ENCODE data around the gene PLA2G4B. TPM values are rescaled to one million over a fixed set of nuclear protein-coding genes. Genes with fewer than 3 reads are reported as not detected.

Gene PLA2G4B
- total RNA-seq, 1 donor from 2014 or later = 8.2 TPM

DNA sequence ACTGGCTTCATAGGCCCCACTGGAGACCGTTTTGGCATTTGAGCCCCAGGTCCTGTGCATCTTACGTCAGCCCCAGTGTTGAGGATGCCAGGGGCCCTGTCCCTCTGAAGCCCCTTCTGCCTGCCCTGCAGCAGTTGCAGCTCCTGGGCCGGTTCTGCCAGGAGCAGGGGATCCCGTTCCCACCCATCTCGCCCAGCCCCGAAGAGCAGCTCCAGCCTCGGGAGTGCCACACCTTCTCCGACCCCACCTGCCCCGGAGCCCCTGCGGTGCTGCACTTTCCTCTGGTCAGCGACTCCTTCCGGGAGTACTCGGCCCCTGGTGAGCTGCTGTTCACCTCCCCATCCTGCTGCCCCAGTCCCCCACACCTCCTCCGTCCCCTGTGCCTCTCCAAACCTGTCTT is 8.6 kb downstream of the PLA2G4B start:
- FAIRE-seq = no peak
- TF ChIP-seq, protein P1, sequence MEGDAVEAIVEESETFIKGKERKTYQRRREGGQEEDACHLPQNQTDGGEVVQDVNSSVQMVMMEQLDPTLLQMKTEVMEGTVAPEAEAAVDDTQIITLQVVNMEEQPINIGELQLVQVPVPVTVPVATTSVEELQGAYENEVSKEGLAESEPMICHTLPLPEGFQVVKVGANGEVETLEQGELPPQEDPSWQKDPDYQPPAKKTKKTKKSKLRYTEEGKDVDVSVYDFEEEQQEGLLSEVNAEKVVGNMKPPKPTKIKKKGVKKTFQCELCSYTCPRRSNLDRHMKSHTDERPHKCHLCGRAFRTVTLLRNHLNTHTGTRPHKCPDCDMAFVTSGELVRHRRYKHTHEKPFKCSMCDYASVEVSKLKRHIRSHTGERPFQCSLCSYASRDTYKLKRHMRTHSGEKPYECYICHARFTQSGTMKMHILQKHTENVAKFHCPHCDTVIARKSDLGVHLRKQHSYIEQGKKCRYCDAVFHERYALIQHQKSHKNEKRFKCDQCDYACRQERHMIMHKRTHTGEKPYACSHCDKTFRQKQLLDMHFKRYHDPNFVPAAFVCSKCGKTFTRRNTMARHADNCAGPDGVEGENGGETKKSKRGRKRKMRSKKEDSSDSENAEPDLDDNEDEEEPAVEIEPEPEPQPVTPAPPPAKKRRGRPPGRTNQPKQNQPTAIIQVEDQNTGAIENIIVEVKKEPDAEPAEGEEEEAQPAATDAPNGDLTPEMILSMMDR (IDR thresholded peaks at IDR 0.05; ENCODE audit: insufficient read depth, low read length, severe bottlenecking) = no peak
- no peak for DNase-seq (ENCODE audit: low read depth)
- Histone ChIP-seq H3K27me3 (ENCODE audit: control insufficient read depth, insufficient read depth, low read length) (no peaks in the 10 kb centered on the region), H3K4me3 (ENCODE audit: low read depth, low read length) (no peak overlapping the region), H3K36me3 (ENCODE audit: control insufficient read depth, insufficient read depth, low read length) (peaks cover 31% of the 10 kb centered on the region)

DNA sequence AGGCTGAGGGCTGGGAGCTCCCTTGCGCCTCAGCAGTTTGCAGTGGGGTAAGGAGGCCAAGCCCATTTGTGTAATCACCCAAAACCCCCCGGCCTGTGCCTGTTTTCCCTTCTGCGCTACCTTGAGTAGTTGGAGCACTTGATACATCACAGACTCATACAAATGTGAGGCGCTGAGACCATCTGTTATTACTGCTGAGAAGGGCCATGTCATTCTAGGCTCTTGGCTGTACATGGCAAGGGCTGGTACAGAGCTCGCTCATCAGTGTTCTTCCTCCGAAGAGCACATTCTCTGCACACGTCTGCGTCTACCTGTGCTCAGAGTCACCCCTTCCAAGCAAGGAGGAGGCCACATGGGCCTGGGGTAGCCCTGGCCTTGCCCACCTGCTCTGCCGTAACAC is 9.3 kb downstream of the PLA2G4B start:
- no peaks in the 10 kb centered on the region for H3K27me3 ChIP-seq (ENCODE audit: control insufficient read depth, insufficient read depth, low read length)
- FAIRE-seq (no peak), DNase-seq (ENCODE audit: low read depth) (no peak)
- peaks cover 27% of the 10 kb centered on the region for H3K36me3 ChIP-seq (ENCODE audit: control insufficient read depth, insufficient read depth, low read length)
- no peak overlapping the region for H3K4me3 ChIP-seq (ENCODE audit: low read depth, low read length)
- TF ChIP-seq, protein P1 (IDR thresholded peaks at IDR 0.05; ENCODE audit: insufficient read depth, low read length, severe bottlenecking) = no peak

DNA sequence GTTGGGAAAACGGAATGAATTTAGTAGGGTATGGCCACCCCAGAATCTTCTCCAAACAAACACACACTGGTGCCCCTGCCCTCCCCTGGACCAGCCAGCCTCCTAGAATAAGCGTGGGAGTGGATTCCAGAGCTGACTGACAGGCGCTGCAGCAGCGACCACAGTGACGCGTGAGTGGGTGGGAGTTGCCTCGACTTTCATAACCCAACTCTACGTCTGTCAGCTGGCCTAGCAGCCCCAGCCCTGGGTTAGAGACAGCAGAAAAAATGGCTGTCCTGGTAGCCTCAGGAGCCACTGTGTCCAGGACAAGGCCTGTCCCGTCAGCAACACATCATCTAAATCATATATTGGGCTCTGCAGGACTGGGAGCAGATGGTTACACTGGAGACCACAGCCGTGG is 10.0 kb downstream of the PLA2G4B start:
- H3K4me3 ChIP-seq (ENCODE audit: low read depth, low read length) = no peak overlapping the region
- TF ChIP-seq, protein P1 (IDR thresholded peaks at IDR 0.05; ENCODE audit: insufficient read depth, low read length, severe bottlenecking) = no peak
- peaks cover 27% of the 10 kb centered on the region for H3K36me3 ChIP-seq (ENCODE audit: control insufficient read depth, insufficient read depth, low read length)
- H3K27me3 ChIP-seq (ENCODE audit: control insufficient read depth, insufficient read depth, low read length) = no peaks in the 10 kb centered on the region
- FAIRE-seq (peak; percentile 82), DNase-seq (ENCODE audit: low read depth) (no peak)

DNA sequence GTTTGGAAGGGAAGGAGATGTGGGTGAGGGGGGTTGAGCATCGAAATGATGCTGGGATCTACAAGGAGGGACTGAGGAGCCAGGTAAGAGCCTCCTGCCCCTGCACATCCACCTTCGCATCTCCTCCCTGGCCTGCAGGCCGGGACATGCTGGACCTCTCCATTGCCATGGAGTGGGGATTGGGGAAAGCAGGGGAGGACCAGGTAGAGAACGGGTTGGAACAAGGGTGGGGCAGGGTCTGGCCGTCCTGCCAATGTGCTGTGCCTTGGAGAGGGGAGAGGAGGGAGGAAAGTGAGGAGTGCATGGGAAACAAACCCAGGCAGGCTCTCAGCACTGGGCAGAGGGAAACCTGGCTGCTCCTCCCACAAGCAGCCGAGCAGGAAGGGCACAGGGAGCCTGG is 10.6 kb downstream of the PLA2G4B start:
- peaks cover 26% of the 10 kb centered on the region for H3K36me3 ChIP-seq (ENCODE audit: control insufficient read depth, insufficient read depth, low read length)
- H3K4me3 ChIP-seq (ENCODE audit: low read depth, low read length) = no peak overlapping the region
- TF ChIP-seq, protein P1 (IDR thresholded peaks at IDR 0.05; ENCODE audit: insufficient read depth, low read length, severe bottlenecking) = no peak
- FAIRE-seq = no peak
- no peaks in the 10 kb centered on the region for H3K27me3 ChIP-seq (ENCODE audit: control insufficient read depth, insufficient read depth, low read length)
- peak; percentile 79 for DNase-seq (ENCODE audit: low read depth)

DNA sequence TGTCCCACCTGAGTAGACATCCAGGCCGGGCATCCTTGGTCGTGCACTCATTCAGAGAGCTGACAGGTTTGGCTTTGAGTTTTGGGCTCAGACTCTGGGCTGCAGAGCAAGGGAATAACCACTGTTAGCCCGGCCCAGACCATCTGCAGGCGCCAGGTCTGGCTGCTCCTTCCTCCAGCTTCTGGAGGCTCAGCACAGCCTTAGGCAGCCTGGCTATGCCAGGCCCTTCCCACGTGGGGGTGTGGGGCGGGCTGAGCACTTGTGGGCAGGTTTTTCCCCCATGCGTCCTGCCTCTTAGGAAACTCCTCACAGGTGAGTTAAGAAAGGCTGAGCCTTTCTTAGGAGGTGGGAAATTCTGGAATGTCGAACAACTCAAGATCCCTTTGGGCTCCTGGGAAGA is 11.2 kb downstream of the PLA2G4B start:
- peak; percentile 76 for DNase-seq (ENCODE audit: low read depth)
- FAIRE-seq = peak; percentile 92
- TF ChIP-seq, protein P1 (IDR thresholded peaks at IDR 0.05; ENCODE audit: insufficient read depth, low read length, severe bottlenecking) = no peak
- H3K4me3 ChIP-seq (ENCODE audit: low read depth, low read length) = no peak overlapping the region
- H3K27me3 ChIP-seq (ENCODE audit: control insufficient read depth, insufficient read depth, low read length) = no peaks in the 10 kb centered on the region
- H3K36me3 ChIP-seq (ENCODE audit: control insufficient read depth, insufficient read depth, low read length) = peaks cover 20% of the 10 kb centered on the region

DNA sequence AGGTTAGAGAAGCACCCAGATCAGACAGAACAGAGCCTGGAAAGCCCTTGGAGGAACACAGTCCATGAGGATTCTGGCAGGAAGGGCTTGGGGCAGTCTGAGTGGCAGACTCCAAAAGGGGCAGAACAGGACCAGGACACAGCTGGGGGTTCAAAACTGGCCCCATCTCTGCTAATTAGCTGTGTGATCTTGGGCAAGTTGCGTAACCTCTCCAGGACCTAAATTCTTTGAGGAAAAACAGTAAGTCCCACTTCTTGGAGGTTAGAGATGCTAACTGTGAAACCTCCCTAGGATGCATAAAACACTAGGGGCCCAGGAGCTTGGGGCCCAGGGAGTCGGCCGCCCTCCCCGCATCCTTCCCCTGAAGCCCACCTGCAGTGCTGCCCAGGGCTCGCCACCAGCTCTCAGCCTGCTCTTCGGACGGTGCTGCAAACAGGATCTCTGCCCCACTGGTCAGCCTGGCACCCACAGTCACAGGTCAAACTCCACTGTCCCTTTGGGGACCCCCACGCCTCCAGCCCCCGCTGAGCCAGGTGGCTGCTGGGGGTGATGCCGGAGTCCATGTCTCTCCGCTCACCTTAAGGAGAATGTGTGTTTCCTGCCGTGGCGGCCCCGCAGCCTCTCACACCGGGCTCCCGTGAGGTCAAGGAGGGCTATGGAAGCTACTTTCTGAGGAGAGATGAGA is 12.0 kb downstream of the PLA2G4B start:
- TF ChIP-seq, protein P1 (IDR thresholded peaks at IDR 0.05; ENCODE audit: insufficient read depth, low read length, severe bottlenecking) = no peak
- H3K4me3 ChIP-seq (ENCODE audit: low read depth, low read length) = no peak overlapping the region
- DNase-seq (ENCODE audit: low read depth) = no peak
- H3K36me3 ChIP-seq (ENCODE audit: control insufficient read depth, insufficient read depth, low read length) = peaks cover 17% of the 10 kb centered on the region
- FAIRE-seq = no peak
- H3K27me3 ChIP-seq (ENCODE audit: control insufficient read depth, insufficient read depth, low read length) = no peaks in the 10 kb centered on the region
